GM18520 (cell line): Measurements from ENCODE around the gene ADCY6.

ENCODE experiments used
- ATAC-seq: cut with Tn5 transposase; IDR thresholded peaks from one replicate; pipeline ENCODE4 v1.9.1; 2021; ENCODE audit not compliant: unreplicated experiment

Gene ADCY6

GRCh38 chr12:48786591-48787544 lies 2.0 kb downstream of the ADCY6 start:
- ATAC-seq, result no peak

GRCh38 chr12:48783432-48783831 lies 5.5 kb downstream of the ADCY6 start:
- no peak for ATAC-seq

- ATAC-seq, result no peak
Observed at GRCh38 chr12:48782457-48783395, 6.2 kb downstream of the ADCY6 start.

- ATAC-seq, result no peak
Observed at GRCh38 chr12:48781750-48782456, 7.0 kb downstream of the ADCY6 start.

GRCh38 chr12:48780381-48781025 lies 8.4 kb downstream of the ADCY6 start:
- ATAC-seq, result no peak

- no peak for ATAC-seq
Observed at GRCh38 chr12:48779869-48780268, 9.0 kb downstream of the ADCY6 start.

- no peak for ATAC-seq
Observed at GRCh38 chr12:48777501-48778400, 11.1 kb downstream of the ADCY6 start.

- no peak for ATAC-seq
Observed at GRCh38 chr12:48776956-48777355, 11.9 kb downstream of the ADCY6 start.

- no peak for ATAC-seq
Observed at GRCh38 chr12:48775991-48776649, 12.8 kb downstream of the ADCY6 start.

GRCh38 chr12:48775299-48775698 lies 13.6 kb downstream of the ADCY6 start:
- ATAC-seq, result no peak

GRCh38 chr12:48774516-48774915 lies 14.4 kb downstream of the ADCY6 start:
- ATAC-seq, result no peak

- no peak for ATAC-seq
Observed at GRCh38 chr12:48773686-48774085, 15.2 kb downstream of the ADCY6 start.

- ATAC-seq, result no peak
Observed at GRCh38 chr12:48771588-48772112, 17.2 kb downstream of the ADCY6 start.

GRCh38 chr12:48770756-48771155 lies 18.1 kb downstream of the ADCY6 start:
- ATAC-seq, result no peak

GRCh38 chr12:48768736-48769135 lies 20.2 kb downstream of the ADCY6 start:
- no peak for ATAC-seq

- no peak for ATAC-seq
Observed at GRCh38 chr12:48768147-48768546, 20.7 kb downstream of the ADCY6 start.

- ATAC-seq, result no peak
Observed at GRCh38 chr12:48767521-48767920, 21.4 kb downstream of the ADCY6 start.

- ATAC-seq, result no peak
Observed at GRCh38 chr12:48767047-48767446, 21.8 kb downstream of the ADCY6 start.

- ATAC-seq, result no peak
Observed at GRCh38 chr12:48765753-48766162, 23.1 kb downstream of the ADCY6 start.
